ENCODE measurements around the gene PLXDC2.
"Not testable (repeated sequence)": the region's sequence is repeated elsewhere in the genome, so short reads cannot be mapped to it uniquely, and the experiment has no call there.

Gene PLXDC2

DNA sequence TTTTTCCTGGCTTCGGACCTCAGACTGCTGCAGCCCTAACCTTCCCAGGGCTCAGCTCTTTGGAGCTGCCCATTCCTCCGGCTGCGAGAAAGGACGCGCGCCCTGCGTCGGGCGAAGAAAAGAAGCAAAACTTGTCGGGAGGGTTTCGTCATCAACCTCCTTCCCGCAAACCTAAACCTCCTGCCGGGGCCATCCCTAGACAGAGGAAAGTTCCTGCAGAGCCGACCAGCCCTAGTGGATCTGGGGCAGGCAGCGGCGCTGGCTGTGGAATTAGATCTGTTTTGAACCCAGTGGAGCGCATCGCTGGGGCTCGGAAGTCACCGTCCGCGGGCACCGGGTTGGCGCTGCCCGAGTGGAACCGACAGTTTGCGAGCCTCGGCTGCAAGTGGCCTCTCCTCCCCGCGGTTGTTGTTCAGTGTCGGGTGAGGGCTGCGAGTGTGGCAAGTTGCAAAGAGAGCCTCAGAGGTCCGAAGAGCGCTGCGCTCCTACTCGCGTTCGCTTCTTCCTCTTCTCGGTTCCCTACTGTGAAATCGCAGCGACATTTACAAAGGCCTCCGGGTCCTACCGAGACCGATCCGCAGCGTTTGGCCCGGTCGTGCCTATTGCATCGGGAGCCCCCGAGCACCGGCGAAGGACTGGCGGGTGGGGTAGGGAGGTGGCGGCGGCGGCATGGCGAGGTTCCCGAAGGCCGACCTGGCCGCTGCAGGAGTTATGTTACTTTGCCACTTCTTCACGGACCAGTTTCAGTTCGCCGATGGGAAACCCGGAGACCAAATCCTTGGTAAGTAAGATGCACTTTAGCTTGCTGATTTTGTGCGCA is at the start of gene PLXDC2:
Gene PLXDC2, plus strand, starts transcription at position 22 of the 820 bp plus-strand sequence.
- no peak for DNase-seq

DNA sequence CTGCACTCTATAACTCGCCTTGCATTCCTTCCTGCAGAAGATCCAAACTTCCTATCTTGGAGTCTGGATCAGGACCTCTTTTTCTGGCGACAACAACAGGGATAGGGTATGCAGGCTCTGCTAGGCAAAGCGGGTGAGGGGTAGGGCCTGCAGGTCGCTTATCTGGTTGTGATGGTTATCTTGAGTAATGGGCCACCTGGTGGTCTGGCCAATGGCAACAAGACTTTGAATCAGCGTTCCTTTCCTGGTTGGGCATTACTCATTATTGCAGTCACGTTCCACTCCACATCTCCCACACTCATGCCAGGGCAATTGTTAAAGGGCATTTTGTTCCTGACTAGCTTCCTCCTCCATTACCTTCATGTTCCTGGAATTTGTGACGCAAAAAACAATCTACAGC is 48.4 kb upstream of the PLXDC2 start:
- no peak for DNase-seq

DNA sequence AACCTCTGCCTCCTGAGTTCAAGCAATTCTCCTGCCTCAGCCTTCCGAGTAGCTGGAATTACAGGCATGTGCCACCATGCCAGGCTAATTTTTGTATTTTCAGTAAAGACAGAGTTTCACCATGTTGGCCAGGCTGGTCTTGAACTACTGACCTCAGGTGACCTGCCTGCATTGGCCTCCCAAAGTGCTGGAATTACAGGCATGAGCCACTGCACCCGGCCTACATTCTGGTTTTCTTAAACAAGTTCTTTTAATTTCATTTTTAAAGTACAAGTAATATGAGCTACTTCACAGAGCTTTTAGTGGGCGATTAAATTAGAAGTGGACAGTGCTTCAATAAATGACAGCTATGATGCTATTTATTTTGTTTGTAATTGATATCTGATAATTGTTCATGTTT is 46.4 kb upstream of the PLXDC2 start:
- DNase-seq: not testable (repeated sequence)

- no peak for DNase-seq
Observed at GRCh38 chr10:19772972-19773371, 43.3 kb upstream of the PLXDC2 start.

GRCh38 chr10:19775296-19775695 is 40.9 kb upstream of the PLXDC2 start:
- DNase-seq: no peak

GRCh38 chr10:19777806-19778205 is 38.4 kb upstream of the PLXDC2 start:
- DNase-seq: no peak

DNA sequence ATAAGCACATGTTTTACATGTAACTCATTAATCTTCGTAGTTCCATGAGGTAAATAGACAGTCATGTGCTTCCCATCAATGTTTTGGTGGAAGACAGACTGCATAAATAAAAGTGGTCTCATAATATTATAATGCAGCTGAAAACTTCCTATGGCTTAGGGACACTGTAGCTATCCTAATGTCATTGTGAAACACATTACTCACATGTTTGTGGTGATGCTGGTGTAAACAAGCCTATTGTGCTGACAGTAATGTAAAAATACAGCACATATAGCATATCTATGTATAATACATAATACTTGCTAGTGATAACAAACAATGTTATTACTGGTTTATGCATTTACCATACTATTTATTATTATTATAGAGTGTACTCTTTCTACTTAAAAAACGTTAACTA is 37.2 kb upstream of the PLXDC2 start:
- no peak for DNase-seq

DNA sequence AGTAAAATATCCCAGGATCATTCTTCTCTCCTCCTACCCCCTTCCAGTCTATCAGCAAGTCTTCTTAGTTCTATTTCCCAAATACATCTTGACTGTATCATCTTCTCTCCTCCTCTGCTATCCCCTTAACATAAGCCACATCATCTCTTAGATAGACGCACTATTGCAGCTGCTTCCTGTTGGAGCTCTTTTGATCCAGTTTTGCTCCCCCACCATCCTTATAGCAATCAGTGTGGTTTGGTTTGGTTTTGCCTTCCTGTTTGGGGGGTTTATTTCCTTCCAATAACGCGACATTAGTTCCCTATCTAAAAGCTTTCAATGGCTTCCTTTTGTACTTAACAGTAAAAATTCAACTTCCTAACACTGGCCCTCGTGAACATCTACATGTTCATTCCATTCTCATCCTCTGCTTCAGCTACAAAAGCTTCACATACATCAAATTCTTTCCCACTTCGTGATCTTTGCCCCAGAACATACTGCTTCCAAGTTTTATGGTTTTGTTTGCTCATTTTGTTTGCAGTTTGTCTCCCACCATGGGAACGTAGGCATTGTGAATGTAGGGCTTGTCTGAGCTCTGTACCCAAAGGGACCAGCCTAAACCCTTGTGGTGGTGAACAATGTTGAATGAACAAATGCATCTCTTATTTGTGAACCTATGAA is 33.7 kb upstream of the PLXDC2 start:
- DNase-seq: no peak

DNA sequence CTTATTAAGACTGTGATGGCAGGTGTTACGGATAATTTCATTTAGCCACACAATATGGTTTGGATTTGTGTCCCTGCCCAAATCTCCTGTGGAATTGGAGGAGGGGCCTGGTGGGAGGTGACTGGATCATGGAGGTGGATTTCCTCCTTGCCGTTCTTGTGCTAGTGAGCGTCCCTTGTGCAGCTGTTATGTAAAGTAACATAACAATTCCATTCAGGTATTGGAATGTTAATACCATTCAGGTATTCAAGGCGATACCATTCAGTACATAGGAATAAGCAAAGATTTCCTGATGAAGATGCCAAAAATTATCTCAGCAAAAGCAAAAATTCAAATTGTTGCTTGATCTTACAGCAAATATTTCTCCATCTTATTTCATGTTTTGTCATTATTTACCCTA is 32.5 kb upstream of the PLXDC2 start:
- DNase-seq: no peak

- no peak for DNase-seq
Observed at GRCh38 chr10:19785366-19785765, 30.9 kb upstream of the PLXDC2 start.

DNA sequence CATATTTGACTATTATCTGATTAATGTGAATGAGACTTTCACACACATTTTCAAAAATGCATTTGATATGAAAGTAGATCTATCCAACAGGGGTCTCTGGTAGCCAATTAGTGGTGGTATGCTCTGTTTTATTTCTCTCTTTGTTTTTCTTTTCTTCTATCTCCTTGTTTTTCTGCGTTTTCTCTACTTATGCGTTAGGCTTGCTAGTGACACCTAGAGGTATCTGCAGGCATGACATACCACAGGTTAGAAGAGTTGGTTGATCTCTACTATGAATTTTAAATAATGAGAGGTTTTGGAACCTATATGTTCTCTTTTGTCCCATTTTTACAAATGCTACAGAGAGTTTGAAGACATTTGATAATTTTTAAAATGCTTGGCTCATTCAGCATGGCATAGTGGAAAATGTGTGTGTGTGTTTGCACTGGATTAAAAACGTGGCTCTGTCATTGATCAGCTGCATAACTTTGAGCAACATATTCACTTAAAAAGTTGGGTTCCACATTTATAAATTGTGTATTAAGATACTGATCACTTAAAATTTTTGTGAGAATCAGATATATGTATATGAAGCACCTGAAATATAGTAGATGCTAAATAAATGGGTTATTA is 28.1 kb upstream of the PLXDC2 start:
- peak; percentile 2 for DNase-seq

- no peak for DNase-seq
Observed at GRCh38 chr10:19788902-19789301, 27.3 kb upstream of the PLXDC2 start.

DNA sequence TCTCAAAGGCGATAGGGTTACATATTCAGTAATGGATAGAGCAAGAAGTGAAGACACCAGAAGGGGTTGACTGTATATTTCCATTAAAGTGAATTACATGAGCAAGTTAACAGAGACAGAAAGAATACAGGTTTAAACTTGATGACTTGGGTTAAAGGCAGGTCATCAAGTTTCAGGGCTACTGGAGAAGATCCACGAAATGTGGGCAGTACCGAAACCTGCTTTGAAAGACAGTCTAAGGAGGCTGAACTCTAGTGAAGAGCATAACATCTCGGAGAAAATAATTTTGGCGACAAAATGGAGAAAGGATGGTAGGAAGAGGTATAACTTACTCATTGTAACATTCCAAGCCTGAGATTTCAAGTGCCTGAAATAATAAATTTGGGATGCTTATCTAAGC is 26.6 kb upstream of the PLXDC2 start:
- DNase-seq: no peak

GRCh38 chr10:19791032-19791431 is 25.2 kb upstream of the PLXDC2 start:
- no peak for DNase-seq

- DNase-seq: no peak
Observed at GRCh38 chr10:19795684-19796083, 20.5 kb upstream of the PLXDC2 start.

GRCh38 chr10:19800161-19800560 is 16.1 kb upstream of the PLXDC2 start:
- no peak for DNase-seq

DNA sequence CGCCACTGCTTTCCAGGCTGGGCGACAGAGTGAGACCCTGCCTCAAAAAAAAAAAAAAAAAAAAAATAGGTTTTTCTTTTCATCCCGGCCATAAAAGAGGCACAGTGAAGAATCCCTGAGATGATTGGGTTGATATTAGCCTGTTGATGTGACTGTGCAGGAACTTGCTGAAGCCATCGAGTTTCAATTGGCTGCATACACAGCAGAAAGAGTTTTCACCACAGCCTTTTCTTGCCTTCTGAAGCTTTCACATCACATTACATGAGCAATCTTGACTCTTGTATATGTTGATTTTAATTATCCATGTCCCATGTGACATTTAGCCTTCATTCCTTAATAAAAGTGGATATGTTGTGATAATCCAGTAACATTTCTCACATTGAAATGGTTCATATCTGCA is 14.9 kb upstream of the PLXDC2 start:
- DNase-seq: no peak

DNA sequence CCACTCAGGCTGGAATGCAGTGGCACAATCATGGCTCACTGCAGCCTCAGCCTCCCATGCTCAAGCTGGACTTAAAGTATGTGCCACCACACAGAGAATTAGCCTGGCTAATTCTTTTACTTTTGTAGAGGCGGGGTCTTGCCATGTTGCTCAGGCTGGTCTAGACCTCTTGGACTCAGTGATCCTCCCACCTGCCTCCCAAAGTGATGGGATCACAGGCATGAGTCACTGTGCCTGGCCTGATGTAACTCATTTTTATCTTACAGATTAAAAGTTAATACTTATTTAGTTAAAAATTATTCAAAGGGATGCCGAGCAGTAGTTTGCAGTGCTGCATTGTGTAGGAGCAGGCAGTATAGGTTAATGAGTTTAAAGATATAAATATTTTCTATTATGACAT is 12.6 kb upstream of the PLXDC2 start:
- DNase-seq: no peak

- DNase-seq: no peak
Observed at GRCh38 chr10:19809481-19809880, 6.8 kb upstream of the PLXDC2 start.

- no peak for DNase-seq
Observed at GRCh38 chr10:19811540-19811939, 4.7 kb upstream of the PLXDC2 start.

- DNase-seq: no peak
Observed at GRCh38 chr10:19812976-19813375, 3.3 kb upstream of the PLXDC2 start.

GRCh38 chr10:19815036-19815730 is 1.0 kb upstream of the PLXDC2 start:
- no peak for DNase-seq

- DNase-seq: no peak
Observed at GRCh38 chr10:19815731-19816410, 361 bp upstream of the PLXDC2 start.
